GM23338 (cell line): ENCODE results near the gene ZNF536. TPM values are rescaled to one million over a fixed set of nuclear protein-coding genes. Genes with fewer than 3 reads are reported as not detected.

Experiments
- ATAC-seq: fragments of 200-7000 bp; cut with Tn5 transposase; 3 replicates; pipeline ENCODE4 v1.9.1; 2020
- DNase-seq: peaks from one replicate; pipeline ENCODE4 v3.0.0-alpha.2; 2015; ENCODE audit warnings: low spot score
- H2AFZ ChIP-seq: fragments of 200-600 bp; sonication (generic); 2 replicates; pipeline ENCODE4 v1.8.0; 2016; ENCODE audit warnings: antibody characterized with exemption, mild to moderate bottlenecking, moderate library complexity
- H3F3A ChIP-seq: fragments of 200-600 bp; sonication (generic); replicated peaks from 2 replicates; pipeline ENCODE4 v1.8.0; 2017; ENCODE audit warnings: antibody characterized with exemption, mixed run types, low read depth
- H3K27ac ChIP-seq: fragments of 200-600 bp; sonication (generic); 2 replicates; pipeline ENCODE4 v1.6.1; 2016; ENCODE audit warnings: low read depth
- H3K27me3 ChIP-seq: fragments of 200-600 bp; sonication (generic); 2 replicates; pipeline ENCODE4 v1.8.0; 2016; ENCODE audit warnings: mild to moderate bottlenecking, mixed run types, moderate library complexity; ENCODE audit not compliant: insufficient read depth
- H3K36me3 ChIP-seq: fragments of 200-600 bp; sonication (generic); 2 replicates; pipeline ENCODE4 v1.8.0; 2016; ENCODE audit warnings: mild to moderate bottlenecking; ENCODE audit not compliant: insufficient read depth
- H3K4me1 ChIP-seq: fragments of 200-600 bp; sonication (generic); 2 replicates; pipeline ENCODE4 v1.8.0; 2016; ENCODE audit warnings: mild to moderate bottlenecking, moderate library complexity; ENCODE audit not compliant: insufficient read depth
- H3K4me2 ChIP-seq: fragments of 200-600 bp; sonication (generic); 2 replicates; pipeline ENCODE4 v1.7.1; 2017; ENCODE audit warnings: mixed run types
- H3K4me3 ChIP-seq: fragments of 200-600 bp; sonication (generic); 2 replicates; pipeline ENCODE4 v1.6.1; 2016; ENCODE audit warnings: mixed run types
- H3K79me2 ChIP-seq: fragments of 200-600 bp; sonication (generic); replicated peaks from 2 replicates; pipeline ENCODE4 v1.8.0; 2017; ENCODE audit warnings: mild to moderate bottlenecking; ENCODE audit not compliant: insufficient read depth
- H3K9me2 ChIP-seq: fragments of 200-600 bp; sonication (generic); 2 replicates; pipeline ENCODE4 v1.8.0; 2017; ENCODE audit not compliant: insufficient read depth
- H4K20me1 ChIP-seq: fragments of 200-600 bp; sonication (generic); replicated peaks from 2 replicates; pipeline ENCODE4 v1.8.0; 2017; ENCODE audit warnings: mild to moderate bottlenecking; ENCODE audit not compliant: insufficient read depth
- H3K27ac Mint-ChIP-seq: 2 replicates; pipeline ENCODE4 v1.8.0; 2020; ENCODE audit warnings: inconsistent platforms, mild to moderate bottlenecking, moderate library complexity, mixed read lengths
- H3K27me3 Mint-ChIP-seq: 3 replicates; pipeline ENCODE4 v1.8.0; 2022; ENCODE audit warnings: low read depth, mild to moderate bottlenecking, moderate library complexity, mixed read lengths, inconsistent platforms; ENCODE audit not compliant: insufficient read depth, poor library complexity
- H3K36me3 Mint-ChIP-seq: 3 replicates; pipeline ENCODE4 v1.8.0; 2021; ENCODE audit warnings: low read depth, mild to moderate bottlenecking, inconsistent platforms, moderate library complexity, mixed read lengths
- H3K4me1 Mint-ChIP-seq: 3 replicates; pipeline ENCODE4 v1.8.0; 2020; ENCODE audit warnings: mild to moderate bottlenecking, inconsistent platforms, mixed read lengths
- H3K4me3 Mint-ChIP-seq: 3 replicates; pipeline ENCODE4 v1.8.0; 2021; ENCODE audit warnings: moderate library complexity, mild to moderate bottlenecking, inconsistent platforms, mixed read lengths
- H3K9me3 Mint-ChIP-seq: 3 replicates; pipeline ENCODE4 v1.8.0; 2020; ENCODE audit warnings: moderate library complexity, mild to moderate bottlenecking, inconsistent platforms, mixed read lengths
- CREB1 ChIP-seq: fragments of 250-450 bp; sonication (Bioruptor Pico); IDR thresholded peaks from 2 replicates; pipeline ENCODE4 v1.5.0; 2020; ENCODE audit warnings: low read depth, mild to moderate bottlenecking, moderate library complexity
- EZH2 ChIP-seq: fragments of 200-600 bp; sonication (generic); IDR thresholded peaks from one replicate; pipeline ENCODE4 v1.8.0; 2017; ENCODE audit warnings: antibody characterized with exemption, mild to moderate bottlenecking, low read depth; ENCODE audit not compliant: unreplicated experiment
- NANOG ChIP-seq: IDR thresholded peaks from 2 replicates; pipeline ENCODE4 v1.6.1; 2016; ENCODE audit warnings: antibody characterized with exemption, borderline replicate concordance
- POLR2AphosphoS5 ChIP-seq: IDR thresholded peaks from 2 replicates; pipeline ENCODE4 v1.6.1; 2016; ENCODE audit warnings: antibody characterized with exemption, low read depth
- ZNF114 ChIP-seq: fragments of 250-450 bp; sonication (Bioruptor Pico); IDR thresholded peaks from 2 replicates; pipeline ENCODE4 v1.5.0; 2020; ENCODE audit warnings: mild to moderate bottlenecking, moderate library complexity
- polyA plus RNA-seq: library from polyadenylated mRNA; unstranded; fragments of >200 nt; fragmentation: Nextera tagmentation; extraction: Ambion mirVana; gene quantifications from 2 replicates; pipeline ENCODE4 v1.2.1, GENCODE V29; 2016
- total RNA-seq: library from RNA; depleted of rRNA; stranded (reverse); fragments of >200 nt; shearing (Covaris generic); gene quantifications from 2 replicates; pipeline ENCODE4 v1.2.3, GENCODE V29; 2014
- TF ChIP-seq, protein P1 (sequence below): IDR thresholded peaks from one replicate; pipeline ENCODE4 v1.6.1; 2018; ENCODE audit warnings: antibody characterized with exemption; ENCODE audit not compliant: unreplicated experiment
- TF ChIP-seq, protein P2 (sequence below): IDR thresholded peaks from 2 replicates; pipeline ENCODE4 v1.6.1; 2016; ENCODE audit warnings: antibody characterized with exemption
- TF ChIP-seq, protein P3 (sequence below), 2 experiments: fragments of 200-600 bp in 1 of 2; sonication (generic) in 1 of 2; conservative IDR thresholded peaks; 2 replicates each; pipeline versions ENCODE4 v1.5.1 to v1.6.1; 2016 to 2017; ENCODE audit warnings: antibody characterized with exemption in 2 of 2, low read depth in 2 of 2, mild to moderate bottlenecking in 2 of 2, moderate library complexity in 1 of 2

Gene ZNF536
- total and polyA plus RNA-seq, 2 experiments from 2014 or later = 0.07 TPM; not detected in 1

DNA sequence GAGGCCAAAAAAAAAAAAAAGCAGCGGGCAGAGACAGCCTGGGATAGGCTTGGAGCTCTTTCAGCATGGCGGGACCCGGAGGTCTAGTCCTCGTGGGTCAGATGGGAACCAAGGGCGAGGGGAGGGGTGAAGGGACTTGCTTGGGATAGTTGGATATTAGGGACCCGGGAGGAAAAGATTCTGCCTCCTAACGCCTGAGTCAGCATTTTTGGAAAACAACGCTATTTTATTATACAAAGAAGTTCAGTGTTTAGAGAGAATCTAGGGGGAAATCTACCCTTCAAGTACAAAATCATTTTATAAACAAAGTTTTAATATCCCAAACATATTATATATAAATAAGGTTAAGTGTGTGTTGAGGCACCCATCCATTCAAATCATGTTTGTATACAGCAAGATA lies 156.7 kb downstream of the ZNF536 start (continued):
- no peak for TF ChIP-seq POLR2AphosphoS5
- no peak for TF ChIP-seq CREB1 (CRISPR knock-in tag)

DNA sequence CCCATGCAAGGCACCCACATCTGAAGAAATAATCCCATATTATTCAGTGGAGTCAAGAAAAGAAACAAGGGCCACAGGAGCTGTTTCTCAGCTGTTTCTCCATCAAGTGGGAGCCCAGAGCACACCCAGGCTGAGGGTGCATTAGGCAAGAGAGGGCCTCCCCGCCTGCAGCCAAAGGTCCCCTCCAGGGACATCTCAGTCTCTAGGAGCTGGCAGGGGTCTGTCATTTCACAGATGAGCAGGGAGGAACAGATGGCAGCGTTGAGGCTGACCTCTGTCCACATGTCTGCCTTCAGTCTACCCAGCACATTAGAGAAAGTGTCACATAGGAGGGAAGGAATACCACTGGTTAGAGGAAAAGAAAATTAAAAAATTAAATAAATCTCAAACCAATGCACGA lies 157.7 kb downstream of the ZNF536 start:
- Mint-ChIP-seq H3K27me3 (peaks cover 8% of the 10 kb centered on the region), H3K4me1 (peaks cover 7% of the 10 kb centered on the region), H3K9me3 (no peaks in the 10 kb centered on the region; the same call in 2 of the 3 replicates), H3K27ac (no peak overlapping the region), H3K4me3 (no peak overlapping the region), H3K36me3 (no peaks in the 10 kb centered on the region)
- TF ChIP-seq NANOG (no peak), EZH2 (no peak), ZNF114 (CRISPR knock-in tag) (no peak), POLR2AphosphoS5 (no peak)
- TF ChIP-seq, protein P1, sequence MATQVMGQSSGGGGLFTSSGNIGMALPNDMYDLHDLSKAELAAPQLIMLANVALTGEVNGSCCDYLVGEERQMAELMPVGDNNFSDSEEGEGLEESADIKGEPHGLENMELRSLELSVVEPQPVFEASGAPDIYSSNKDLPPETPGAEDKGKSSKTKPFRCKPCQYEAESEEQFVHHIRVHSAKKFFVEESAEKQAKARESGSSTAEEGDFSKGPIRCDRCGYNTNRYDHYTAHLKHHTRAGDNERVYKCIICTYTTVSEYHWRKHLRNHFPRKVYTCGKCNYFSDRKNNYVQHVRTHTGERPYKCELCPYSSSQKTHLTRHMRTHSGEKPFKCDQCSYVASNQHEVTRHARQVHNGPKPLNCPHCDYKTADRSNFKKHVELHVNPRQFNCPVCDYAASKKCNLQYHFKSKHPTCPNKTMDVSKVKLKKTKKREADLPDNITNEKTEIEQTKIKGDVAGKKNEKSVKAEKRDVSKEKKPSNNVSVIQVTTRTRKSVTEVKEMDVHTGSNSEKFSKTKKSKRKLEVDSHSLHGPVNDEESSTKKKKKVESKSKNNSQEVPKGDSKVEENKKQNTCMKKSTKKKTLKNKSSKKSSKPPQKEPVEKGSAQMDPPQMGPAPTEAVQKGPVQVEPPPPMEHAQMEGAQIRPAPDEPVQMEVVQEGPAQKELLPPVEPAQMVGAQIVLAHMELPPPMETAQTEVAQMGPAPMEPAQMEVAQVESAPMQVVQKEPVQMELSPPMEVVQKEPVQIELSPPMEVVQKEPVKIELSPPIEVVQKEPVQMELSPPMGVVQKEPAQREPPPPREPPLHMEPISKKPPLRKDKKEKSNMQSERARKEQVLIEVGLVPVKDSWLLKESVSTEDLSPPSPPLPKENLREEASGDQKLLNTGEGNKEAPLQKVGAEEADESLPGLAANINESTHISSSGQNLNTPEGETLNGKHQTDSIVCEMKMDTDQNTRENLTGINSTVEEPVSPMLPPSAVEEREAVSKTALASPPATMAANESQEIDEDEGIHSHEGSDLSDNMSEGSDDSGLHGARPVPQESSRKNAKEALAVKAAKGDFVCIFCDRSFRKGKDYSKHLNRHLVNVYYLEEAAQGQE = no peak
- TF ChIP-seq, protein P2, sequence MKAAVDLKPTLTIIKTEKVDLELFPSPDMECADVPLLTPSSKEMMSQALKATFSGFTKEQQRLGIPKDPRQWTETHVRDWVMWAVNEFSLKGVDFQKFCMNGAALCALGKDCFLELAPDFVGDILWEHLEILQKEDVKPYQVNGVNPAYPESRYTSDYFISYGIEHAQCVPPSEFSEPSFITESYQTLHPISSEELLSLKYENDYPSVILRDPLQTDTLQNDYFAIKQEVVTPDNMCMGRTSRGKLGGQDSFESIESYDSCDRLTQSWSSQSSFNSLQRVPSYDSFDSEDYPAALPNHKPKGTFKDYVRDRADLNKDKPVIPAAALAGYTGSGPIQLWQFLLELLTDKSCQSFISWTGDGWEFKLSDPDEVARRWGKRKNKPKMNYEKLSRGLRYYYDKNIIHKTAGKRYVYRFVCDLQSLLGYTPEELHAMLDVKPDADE = no peak
- TF ChIP-seq, protein P3, sequence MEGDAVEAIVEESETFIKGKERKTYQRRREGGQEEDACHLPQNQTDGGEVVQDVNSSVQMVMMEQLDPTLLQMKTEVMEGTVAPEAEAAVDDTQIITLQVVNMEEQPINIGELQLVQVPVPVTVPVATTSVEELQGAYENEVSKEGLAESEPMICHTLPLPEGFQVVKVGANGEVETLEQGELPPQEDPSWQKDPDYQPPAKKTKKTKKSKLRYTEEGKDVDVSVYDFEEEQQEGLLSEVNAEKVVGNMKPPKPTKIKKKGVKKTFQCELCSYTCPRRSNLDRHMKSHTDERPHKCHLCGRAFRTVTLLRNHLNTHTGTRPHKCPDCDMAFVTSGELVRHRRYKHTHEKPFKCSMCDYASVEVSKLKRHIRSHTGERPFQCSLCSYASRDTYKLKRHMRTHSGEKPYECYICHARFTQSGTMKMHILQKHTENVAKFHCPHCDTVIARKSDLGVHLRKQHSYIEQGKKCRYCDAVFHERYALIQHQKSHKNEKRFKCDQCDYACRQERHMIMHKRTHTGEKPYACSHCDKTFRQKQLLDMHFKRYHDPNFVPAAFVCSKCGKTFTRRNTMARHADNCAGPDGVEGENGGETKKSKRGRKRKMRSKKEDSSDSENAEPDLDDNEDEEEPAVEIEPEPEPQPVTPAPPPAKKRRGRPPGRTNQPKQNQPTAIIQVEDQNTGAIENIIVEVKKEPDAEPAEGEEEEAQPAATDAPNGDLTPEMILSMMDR (conservative IDR thresholded peaks at IDR 0.05; ENCODE audit: low read depth in 2 of 2) = no peak
- DNase-seq (no peak), ATAC-seq (no peak)
- Histone ChIP-seq H3K27ac (no peak overlapping the region), H3K9me2 (no peaks in the 10 kb centered on the region), H3K27me3 (no peaks in the 10 kb centered on the region), H2AFZ (no peak overlapping the region), H3K4me3 (no peak overlapping the region), H3K4me1 (no peaks in the 10 kb centered on the region), H3F3A (no peaks in the 10 kb centered on the region), H3K36me3 (no peaks in the 10 kb centered on the region), H4K20me1 (no peaks in the 10 kb centered on the region), H3K79me2 (no peaks in the 10 kb centered on the region), H3K4me2 (no peak overlapping the region)
